Cardiac muscle cell (in vitro differentiated cells and primary cell): ENCODE data around the gene SLC35F3. TPM values are rescaled to one million over a fixed set of nuclear protein-coding genes. Genes with fewer than 3 reads are reported as not detected.

Experiments
- DNase-seq, 2 donors: peaks; one replicate each; pipeline versions ENCODE4 v3.0.0 to v3.0.0-alpha.2; 2010 to 2017; ENCODE audit warnings: low read depth in 1 of 2, low spot score in 1 of 2
- H3K27ac ChIP-seq: fragments of 200-600 bp; sonication (generic); 2 replicates; pipeline ENCODE4 v1.5.1; 2016
- H3K27me3 ChIP-seq: fragments of 200-600 bp; sonication (generic); 2 replicates; pipeline ENCODE4 v1.6.0; 2016; ENCODE audit warnings: control low read depth
- H3K36me3 ChIP-seq: fragments of 200-600 bp; sonication (generic); 2 replicates; pipeline ENCODE4 v1.5.1; 2016; ENCODE audit warnings: control low read depth
- H3K4me1 ChIP-seq: fragments of 200-600 bp; sonication (generic); 2 replicates; pipeline ENCODE4 v1.8.1; 2017; ENCODE audit warnings: low read depth, mild to moderate bottlenecking, mixed run types
- H3K4me3 ChIP-seq: fragments of 200-600 bp; sonication (generic); 2 replicates; pipeline ENCODE4 v1.5.1; 2016; ENCODE audit warnings: mild to moderate bottlenecking
- H3K9me3 ChIP-seq: fragments of 200-600 bp; sonication (generic); 2 replicates; pipeline ENCODE4 v1.5.1; 2017; ENCODE audit warnings: low read depth, mild to moderate bottlenecking, control low read depth
- polyA plus RNA-seq: library from polyadenylated mRNA; unstranded; fragments of >200 nt; fragmentation: Nextera tagmentation; extraction: Ambion mirVana; gene quantifications from 2 replicates; pipeline ENCODE4 v1.2.1, GENCODE V29; 2016
- total RNA-seq: library from RNA; depleted of rRNA; stranded (reverse); fragments of >200 nt; gene quantifications from 2 replicates; pipeline ENCODE4 v1.2.3, GENCODE V29; 2016
- TF ChIP-seq, protein P1 (sequence below): IDR thresholded peaks from 2 replicates; pipeline ENCODE4 v1.5.1; 2012; ENCODE audit warnings: low read depth, mild to moderate bottlenecking, low read length

SLC35F3 gene
- total and polyA plus RNA-seq, 2 experiments from 2014 or later = 0.98 to 2.0 TPM

DNA sequence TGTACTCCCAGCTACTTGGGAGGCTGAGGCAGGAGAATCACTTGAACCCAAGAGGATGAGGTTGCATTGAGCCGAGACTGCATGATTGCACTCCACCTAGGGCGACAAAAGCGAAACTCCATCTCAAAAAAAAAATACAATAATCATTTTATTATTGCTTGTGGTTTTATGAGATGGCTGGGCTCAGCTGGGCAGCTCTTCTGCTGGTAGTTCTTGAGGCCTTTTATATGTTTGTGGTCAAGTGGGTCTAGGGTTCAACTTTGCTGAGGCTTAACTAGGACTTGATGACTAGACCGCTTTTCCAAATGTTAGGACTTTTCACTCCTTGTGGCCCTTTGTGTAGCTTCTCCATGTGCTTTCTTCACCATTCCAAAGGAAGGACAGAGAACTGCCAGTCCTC is 53.2 kb downstream of the SLC35F3 start:
- H3K27me3 ChIP-seq = no peaks in the 10 kb centered on the region
- H3K9me3 ChIP-seq = no peaks in the 10 kb centered on the region
- H3K27ac ChIP-seq = no peak overlapping the region
- no peak for DNase-seq
- no peaks in the 10 kb centered on the region for H3K36me3 ChIP-seq
- TF ChIP-seq, protein P1, sequence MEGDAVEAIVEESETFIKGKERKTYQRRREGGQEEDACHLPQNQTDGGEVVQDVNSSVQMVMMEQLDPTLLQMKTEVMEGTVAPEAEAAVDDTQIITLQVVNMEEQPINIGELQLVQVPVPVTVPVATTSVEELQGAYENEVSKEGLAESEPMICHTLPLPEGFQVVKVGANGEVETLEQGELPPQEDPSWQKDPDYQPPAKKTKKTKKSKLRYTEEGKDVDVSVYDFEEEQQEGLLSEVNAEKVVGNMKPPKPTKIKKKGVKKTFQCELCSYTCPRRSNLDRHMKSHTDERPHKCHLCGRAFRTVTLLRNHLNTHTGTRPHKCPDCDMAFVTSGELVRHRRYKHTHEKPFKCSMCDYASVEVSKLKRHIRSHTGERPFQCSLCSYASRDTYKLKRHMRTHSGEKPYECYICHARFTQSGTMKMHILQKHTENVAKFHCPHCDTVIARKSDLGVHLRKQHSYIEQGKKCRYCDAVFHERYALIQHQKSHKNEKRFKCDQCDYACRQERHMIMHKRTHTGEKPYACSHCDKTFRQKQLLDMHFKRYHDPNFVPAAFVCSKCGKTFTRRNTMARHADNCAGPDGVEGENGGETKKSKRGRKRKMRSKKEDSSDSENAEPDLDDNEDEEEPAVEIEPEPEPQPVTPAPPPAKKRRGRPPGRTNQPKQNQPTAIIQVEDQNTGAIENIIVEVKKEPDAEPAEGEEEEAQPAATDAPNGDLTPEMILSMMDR = no peak
- H3K4me3 ChIP-seq = no peak overlapping the region
- no peaks in the 10 kb centered on the region for H3K4me1 ChIP-seq

DNA sequence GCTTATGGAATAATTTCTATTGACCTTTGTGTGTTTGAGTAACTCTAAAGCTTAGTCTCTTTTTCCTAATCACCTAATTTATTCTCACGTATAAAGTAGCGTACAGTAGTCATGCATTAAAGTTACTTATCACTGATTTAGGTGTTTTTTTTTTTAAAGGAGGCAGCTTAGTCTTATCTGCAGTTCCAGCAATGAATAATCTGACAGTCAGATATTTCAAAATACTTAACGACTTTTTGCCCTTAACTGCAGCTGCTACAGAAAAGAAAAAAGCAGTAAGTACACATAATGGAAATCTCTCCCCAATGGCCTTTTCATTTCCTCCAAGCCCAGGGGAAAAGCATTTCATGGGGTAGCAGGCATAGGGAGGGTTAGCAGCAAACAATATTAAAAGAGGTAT is 54.6 kb downstream of the SLC35F3 start:
- no peak overlapping the region for H3K4me3 ChIP-seq
- no peaks in the 10 kb centered on the region for H3K9me3 ChIP-seq
- no peaks in the 10 kb centered on the region for H3K36me3 ChIP-seq
- no peaks in the 10 kb centered on the region for H3K4me1 ChIP-seq
- H3K27me3 ChIP-seq = no peaks in the 10 kb centered on the region
- TF ChIP-seq, protein P1 = no peak
- no peak for DNase-seq
- no peak overlapping the region for H3K27ac ChIP-seq

DNA sequence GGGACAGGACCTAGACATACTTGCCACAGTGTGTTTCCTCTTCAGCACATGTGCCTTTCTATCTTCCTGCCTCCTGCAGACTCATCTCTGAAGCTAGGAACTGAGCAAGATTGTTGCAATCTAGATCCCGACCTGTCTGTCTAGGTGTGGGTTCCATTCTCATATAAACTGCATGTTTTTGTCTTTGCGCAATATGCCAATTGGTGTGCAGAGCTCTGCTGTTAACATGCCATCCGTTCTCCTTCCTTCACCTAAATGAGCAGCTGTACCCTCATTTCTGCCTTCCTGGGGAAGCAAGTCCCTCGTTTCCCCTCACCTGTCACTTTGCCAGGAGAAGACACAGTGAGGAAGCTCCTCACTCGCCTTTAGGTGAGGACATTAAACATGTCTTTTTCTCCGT is 55.5 kb downstream of the SLC35F3 start:
- no peaks in the 10 kb centered on the region for H3K9me3 ChIP-seq
- TF ChIP-seq, protein P1 = no peak
- no peaks in the 10 kb centered on the region for H3K36me3 ChIP-seq
- no peak for DNase-seq
- no peak overlapping the region for H3K4me3 ChIP-seq
- H3K4me1 ChIP-seq = no peaks in the 10 kb centered on the region
- H3K27ac ChIP-seq = no peak overlapping the region
- no peaks in the 10 kb centered on the region for H3K27me3 ChIP-seq

DNA sequence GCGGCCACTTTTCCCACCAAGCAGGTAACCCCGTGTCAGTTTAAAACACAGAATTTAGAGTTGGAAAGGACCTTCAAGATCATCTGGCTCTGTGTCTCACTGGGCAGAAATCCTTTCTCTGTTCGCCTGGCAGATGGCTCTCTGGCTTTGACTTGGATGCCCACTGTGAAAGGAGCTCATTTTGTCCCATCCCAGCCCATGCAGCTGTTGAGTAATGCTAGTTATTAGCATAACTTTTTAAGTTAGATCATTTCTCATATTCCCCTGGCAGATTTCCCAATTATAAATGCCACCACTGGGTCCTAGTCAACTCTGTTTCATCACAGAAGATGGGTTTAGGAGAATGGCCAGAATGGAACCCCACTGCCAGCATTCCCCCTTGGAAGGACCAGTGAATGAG is 55.9 kb downstream of the SLC35F3 start:
- TF ChIP-seq, protein P1 = no peak
- no peaks in the 10 kb centered on the region for H3K36me3 ChIP-seq
- no peak overlapping the region for H3K27ac ChIP-seq
- no peak overlapping the region for H3K4me3 ChIP-seq
- DNase-seq = no peak
- no peaks in the 10 kb centered on the region for H3K27me3 ChIP-seq
- H3K9me3 ChIP-seq = no peaks in the 10 kb centered on the region
- no peaks in the 10 kb centered on the region for H3K4me1 ChIP-seq

DNA sequence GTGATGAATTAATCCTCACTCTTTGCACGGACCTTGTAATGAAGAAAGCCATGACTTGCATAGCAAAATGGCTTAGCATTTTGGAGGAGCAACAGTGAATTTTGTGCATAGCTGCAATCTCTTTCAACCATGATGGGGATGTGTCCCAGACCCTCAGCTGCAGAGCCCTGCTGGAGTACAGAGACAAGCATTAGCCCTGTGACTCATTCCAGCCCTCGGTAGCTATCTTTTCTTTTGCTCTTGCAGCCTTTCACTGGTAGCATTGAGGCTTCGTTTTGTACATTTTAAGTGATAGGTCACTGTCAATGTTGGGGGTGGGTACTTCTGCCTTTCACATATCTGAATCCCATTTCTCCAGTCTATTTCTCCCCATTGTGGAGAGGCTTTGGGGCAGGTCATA is 58.4 kb downstream of the SLC35F3 start:
- no peaks in the 10 kb centered on the region for H3K4me1 ChIP-seq
- H3K9me3 ChIP-seq = no peaks in the 10 kb centered on the region
- H3K27me3 ChIP-seq = no peaks in the 10 kb centered on the region
- H3K36me3 ChIP-seq = no peaks in the 10 kb centered on the region
- no peak overlapping the region for H3K27ac ChIP-seq
- no peak for DNase-seq
- H3K4me3 ChIP-seq = no peak overlapping the region
- TF ChIP-seq, protein P1 = no peak

DNA sequence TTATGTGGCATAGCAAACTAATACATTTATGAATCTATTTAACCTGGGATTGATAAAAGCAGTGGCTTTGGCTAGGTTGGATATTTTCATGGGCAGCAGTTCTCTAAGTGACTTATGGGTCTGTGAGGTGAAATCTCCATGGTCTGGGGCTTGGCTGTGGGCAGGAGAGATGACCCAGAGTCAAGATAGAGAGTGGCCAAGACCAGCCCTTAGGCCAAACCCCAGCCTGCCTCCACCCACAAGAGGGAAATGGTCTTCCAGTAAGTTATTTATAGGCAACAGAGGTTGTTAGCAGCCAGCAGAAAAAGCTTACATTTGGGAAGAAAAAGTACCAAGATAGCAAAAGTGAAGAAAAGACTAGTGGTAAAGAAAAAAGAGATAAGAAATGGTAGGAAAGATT is 61.4 kb downstream of the SLC35F3 start:
- TF ChIP-seq, protein P1 = no peak

More for the DNA sequence above, 61.4 kb downstream of the SLC35F3 start:
- no peaks in the 10 kb centered on the region for H3K4me1 ChIP-seq
- DNase-seq = no peak
- no peaks in the 10 kb centered on the region for H3K27me3 ChIP-seq
- no peak overlapping the region for H3K4me3 ChIP-seq
- H3K36me3 ChIP-seq = no peaks in the 10 kb centered on the region
- no peaks in the 10 kb centered on the region for H3K9me3 ChIP-seq
- H3K27ac ChIP-seq = no peak overlapping the region
